ENCODE measurements around the gene CCDC89. TPM values are rescaled to one million over a fixed set of nuclear protein-coding genes. Genes with fewer than 3 reads are reported as not detected.

CCDC89 gene
- total and polyA plus RNA-seq, 2 of the 13 experiments (the other 11 are each of a cell fraction or from before 2014, with no cell fraction given), result 0.13 to 0.38 TPM

GRCh38 chr11:85664615-85665481, 21.1 kb downstream of the CCDC89 start, which contains the start of gene CREBZF (continued):
- TF ChIP-seq CTCF (CRISPR knock-in tag; IDR thresholded peaks at IDR 0.05), result peak; percentile 33; the same call in 1 of the 2 replicates
- TF ChIP-seq CENPX (CRISPR knock-in tag; IDR thresholded peaks at IDR 0.05), result no peak
- TF ChIP-seq CSRNP1 (CRISPR knock-in tag; IDR thresholded peaks at IDR 0.05), result peak; percentile 48; the same call in 1 of the 2 replicates
- no peak for TF ChIP-seq SMYD3 (CRISPR knock-in tag; IDR thresholded peaks at IDR 0.05)
- peak; percentile 85 for TF ChIP-seq GATAD1 (CRISPR knock-in tag; IDR thresholded peaks at IDR 0.05)
- peak; percentile 20; the same call in 1 of the 2 replicates for TF ChIP-seq FOXP4 (CRISPR knock-in tag; IDR thresholded peaks at IDR 0.05)
- TF ChIP-seq ZMAT3 (CRISPR knock-in tag; conservative IDR thresholded peaks at IDR 0.05), result peak; percentile 84
- TF ChIP-seq ZNF333 (CRISPR knock-in tag; IDR thresholded peaks at IDR 0.05; ENCODE audit: borderline replicate concordance), result peak; percentile 64; the same call in 1 of the 2 replicates
- TF ChIP-seq ATF4 (CRISPR knock-in tag; IDR thresholded peaks at IDR 0.05), result peak in 1 of 2 experiments; percentile 4; a peak in 1 of 4 replicates
- TF ChIP-seq GPN1 (CRISPR knock-in tag; IDR thresholded peaks at IDR 0.05; ENCODE audit: borderline replicate concordance), result no peak
- TF ChIP-seq TSC22D2 (CRISPR knock-in tag; IDR thresholded peaks at IDR 0.05; ENCODE audit: borderline replicate concordance), result no peak
- peak; percentile 70; the same call in 1 of the 2 replicates for TF ChIP-seq ZNF619 (CRISPR knock-in tag; IDR thresholded peaks at IDR 0.05)
- no peak for TF ChIP-seq HINFP (CRISPR knock-in tag; IDR thresholded peaks at IDR 0.05; ENCODE audit: low read depth)
- peak; percentile 23; the same call in 1 of the 2 replicates for TF ChIP-seq ZNF724P (CRISPR knock-in tag; IDR thresholded peaks at IDR 0.05; ENCODE audit: borderline replicate concordance)
- TF ChIP-seq IRF1 (CRISPR knock-in tag; IDR thresholded peaks at IDR 0.05; ENCODE audit: low read depth), result no peak
- TF ChIP-seq ZSCAN9 (CRISPR knock-in tag; IDR thresholded peaks at IDR 0.05; ENCODE audit: borderline replicate concordance), result 0 out of 2 replicates have a peak, but pooled peaks have one; percentile 12
- peak; percentile 81; the same call in 1 of the 2 replicates for TF ChIP-seq ZNF350 (CRISPR knock-in tag; IDR thresholded peaks at IDR 0.05; ENCODE audit: borderline replicate concordance, low read depth)
- peak; percentile 79 for TF ChIP-seq POGZ (CRISPR knock-in tag; IDR thresholded peaks at IDR 0.05)
- TF ChIP-seq SP5 (CRISPR knock-in tag; IDR thresholded peaks at IDR 0.05; ENCODE audit: borderline replicate concordance, low read depth), result no peak; the same call in 1 of the 2 replicates

Measured in HepG2 (cell line).